Measurements from ENCODE around the gene BCR.
"Not testable (repeated sequence)": the region's sequence is repeated elsewhere in the genome, so short reads cannot be mapped to it uniquely, and the experiment has no call there.

The BCR gene

GRCh38 chr22:23313791-23314567, 133.7 kb downstream of the BCR start:
- no peak for DNase-seq (ENCODE audit: low spot score)
- H3K4me3 ChIP-seq (ENCODE audit: severe bottlenecking): no peak overlapping the region
- H3K27ac ChIP-seq (ENCODE audit: poor library complexity, severe bottlenecking): no peak overlapping the region
- no peaks in the 10 kb centered on the region for H3K27me3 ChIP-seq (ENCODE audit: insufficient read depth, poor library complexity, severe bottlenecking)
- no peak for ATAC-seq (ENCODE audit: low read depth)
- H3K9me3 ChIP-seq (ENCODE audit: severe bottlenecking): no peaks in the 10 kb centered on the region
- no peak for TF ChIP-seq CTCF (IDR thresholded peaks at IDR 0.05; ENCODE audit: poor library complexity, severe bottlenecking)
- peaks cover 19% of the 10 kb centered on the region for H3K36me3 ChIP-seq (ENCODE audit: low read depth)
- H3K4me1 ChIP-seq (ENCODE audit: insufficient read depth, poor library complexity, severe bottlenecking): no peaks in the 10 kb centered on the region

GRCh38 chr22:23315341-23315917, 135.1 kb downstream of the BCR start:
- Histone ChIP-seq H3K4me3 (ENCODE audit: severe bottlenecking) (no peak overlapping the region), H3K9me3 (ENCODE audit: severe bottlenecking) (no peaks in the 10 kb centered on the region), H3K27ac (ENCODE audit: poor library complexity, severe bottlenecking) (no peak overlapping the region), H3K4me1 (ENCODE audit: insufficient read depth, poor library complexity, severe bottlenecking) (no peaks in the 10 kb centered on the region), H3K36me3 (ENCODE audit: low read depth) (peaks cover 15% of the 10 kb centered on the region), H3K27me3 (ENCODE audit: insufficient read depth, poor library complexity, severe bottlenecking) (no peaks in the 10 kb centered on the region)
- DNase-seq (ENCODE audit: low spot score) (no peak), ATAC-seq (ENCODE audit: low read depth) (peak; percentile 41; the same call in 1 of the 3 replicates)
- peak; percentile 57 for TF ChIP-seq CTCF (IDR thresholded peaks at IDR 0.05; ENCODE audit: poor library complexity, severe bottlenecking)

GRCh38 chr22:23316596-23316995, 136.3 kb downstream of the BCR start:
- not testable (repeated sequence) for ATAC-seq (ENCODE audit: low read depth); H3K4me3 ChIP-seq (ENCODE audit: severe bottlenecking); H3K27me3 ChIP-seq (ENCODE audit: insufficient read depth, poor library complexity, severe bottlenecking); H3K27ac ChIP-seq (ENCODE audit: poor library complexity, severe bottlenecking); H3K9me3 ChIP-seq (ENCODE audit: severe bottlenecking); H3K4me1 ChIP-seq (ENCODE audit: insufficient read depth, poor library complexity, severe bottlenecking); DNase-seq (ENCODE audit: low spot score)
- peaks cover 15% of the 10 kb centered on the region for H3K36me3 ChIP-seq (ENCODE audit: low read depth)

GRCh38 chr22:23318316-23318715, 138.0 kb downstream of the BCR start:
- not testable (repeated sequence) for H3K4me1 ChIP-seq (ENCODE audit: insufficient read depth, poor library complexity, severe bottlenecking); DNase-seq (ENCODE audit: low spot score)

GRCh38 chr22:23322497-23323080, 142.3 kb downstream of the BCR start:
- H3K27ac ChIP-seq (ENCODE audit: poor library complexity, severe bottlenecking); H3K9me3 ChIP-seq (ENCODE audit: severe bottlenecking); DNase-seq (ENCODE audit: low spot score); H3K4me3 ChIP-seq (ENCODE audit: severe bottlenecking); H3K27me3 ChIP-seq (ENCODE audit: insufficient read depth, poor library complexity, severe bottlenecking); ATAC-seq (ENCODE audit: low read depth); H3K36me3 ChIP-seq (ENCODE audit: low read depth); H3K4me1 ChIP-seq (ENCODE audit: insufficient read depth, poor library complexity, severe bottlenecking): not testable (repeated sequence)

More at GRCh38 chr22:23318316-23318715, 138.0 kb downstream of the BCR start:
- not testable (repeated sequence) for H3K27ac ChIP-seq (ENCODE audit: poor library complexity, severe bottlenecking); H3K9me3 ChIP-seq (ENCODE audit: severe bottlenecking); H3K4me3 ChIP-seq (ENCODE audit: severe bottlenecking); ATAC-seq (ENCODE audit: low read depth); H3K27me3 ChIP-seq (ENCODE audit: insufficient read depth, poor library complexity, severe bottlenecking)
- peaks cover 11% of the 10 kb centered on the region for H3K36me3 ChIP-seq (ENCODE audit: low read depth)

GRCh38 chr22:23323960-23324688, 143.8 kb downstream of the BCR start:
- H3K27me3 ChIP-seq (ENCODE audit: insufficient read depth, poor library complexity, severe bottlenecking); H3K36me3 ChIP-seq (ENCODE audit: low read depth); H3K4me3 ChIP-seq (ENCODE audit: severe bottlenecking); H3K27ac ChIP-seq (ENCODE audit: poor library complexity, severe bottlenecking); ATAC-seq (ENCODE audit: low read depth); H3K4me1 ChIP-seq (ENCODE audit: insufficient read depth, poor library complexity, severe bottlenecking); H3K9me3 ChIP-seq (ENCODE audit: severe bottlenecking); DNase-seq (ENCODE audit: low spot score): not testable (repeated sequence)
